A673 (cell line): ENCODE measurements around the gene SMYD3. TPM values are rescaled to one million over a fixed set of nuclear protein-coding genes. Genes with fewer than 3 reads are reported as not detected.

Source experiments
- BruUV-seq: library from RNA; stranded (reverse); fragments of 400-500 nt; replicated peaks from 2 replicates; lab custom pipeline; 2021; lab: Mats Ljungman, UMichigan
- CTCF ChIA-PET: fragments of 300-600 bp; sonication (Branson Sonifier 250); formaldehyde crosslinking; loops from one replicate; lab custom pipeline; 2022; ENCODE audit warnings: antibody characterized with exemption; lab: Charles Lee
- POLR2A ChIA-PET: fragments of 300-600 bp; sonication (Branson Sonifier 250); formaldehyde crosslinking; loops from one replicate; lab custom pipeline; 2022; ENCODE audit warnings: antibody characterized with exemption; ENCODE audit not compliant: low non-redundant PET; lab: Charles Lee
- DNase-seq: peaks from one replicate; pipeline ENCODE4 v3.0.0-alpha.2; 2015; ENCODE audit warnings: low spot score
- H3K27ac ChIP-seq: fragments of 200-600 bp; sonication (generic); 2 replicates; pipeline ENCODE4 v1.5.1; 2016; ENCODE audit warnings: mixed run types, low read depth, mild to moderate bottlenecking, mixed read lengths, antibody characterized with exemption, low read length; ENCODE audit not compliant: poor library complexity, severe bottlenecking
- H3K27me3 ChIP-seq: fragments of 200-600 bp; sonication (generic); replicated peaks from 2 replicates; pipeline ENCODE4 v1.6.1; 2017; ENCODE audit warnings: mixed run types, low read depth, mild to moderate bottlenecking, mixed read lengths, antibody characterized with exemption, low read length; ENCODE audit not compliant: insufficient read depth, poor library complexity
- H3K36me3 ChIP-seq: fragments of 200-600 bp; sonication (generic); 2 replicates; pipeline ENCODE4 v1.6.1; 2016; ENCODE audit warnings: mixed run types, mild to moderate bottlenecking, mixed read lengths, antibody characterized with exemption, low read length; ENCODE audit not compliant: insufficient read depth, poor library complexity, severe bottlenecking
- H3K4me1 ChIP-seq: fragments of 200-600 bp; sonication (generic); 2 replicates; pipeline ENCODE4 v1.6.1; 2017; ENCODE audit warnings: mixed run types, mild to moderate bottlenecking, mixed read lengths, antibody characterized with exemption, low read length; ENCODE audit not compliant: insufficient read depth, poor library complexity, severe bottlenecking
- H3K4me3 ChIP-seq: fragments of 200-600 bp; sonication (generic); 2 replicates; pipeline ENCODE4 v1.5.1; 2016; ENCODE audit warnings: low read depth, mixed run types, mild to moderate bottlenecking, mixed read lengths, low read length; ENCODE audit not compliant: poor library complexity, severe bottlenecking
- H3K9me3 ChIP-seq: fragments of 200-600 bp; sonication (generic); 2 replicates; pipeline ENCODE4 v1.6.1; 2016; ENCODE audit warnings: mixed run types, low read depth, mild to moderate bottlenecking, mixed read lengths, antibody characterized with exemption, low read length; ENCODE audit not compliant: poor library complexity, severe bottlenecking
- CTCF ChIP-seq: fragments of 300-800, 200-600 bp; sonication (generic); conservative IDR thresholded peaks from 2 replicates; pipeline ENCODE4 v1.5.1; 2017; ENCODE audit warnings: low read depth, mild to moderate bottlenecking, antibody characterized with exemption, low read length, moderate library complexity, mixed read lengths
- EZH2 ChIP-seq: fragments of 200-600 bp; sonication (generic); IDR thresholded peaks from 2 replicates; pipeline ENCODE4 v1.6.1; 2017; ENCODE audit warnings: borderline replicate concordance, low read depth, mild to moderate bottlenecking, mixed read lengths, antibody characterized with exemption, low read length; ENCODE audit not compliant: poor library complexity, severe bottlenecking
- intact Hi-C: fragments of 100-400 bp; cut with micrococcal nuclease; formaldehyde crosslinking; loops from one replicate; pipeline ENCODE4 v1.10.0; 2022; ENCODE audit not compliant: unreplicated experiment
- total RNA-seq: library from RNA; stranded (reverse); gene quantifications from 2 replicates; pipeline ENCODE4 v1.2.3, GENCODE V29; 2021

Gene SMYD3
- total RNA-seq, 1 experiment from 2014 or later, result 29.0 TPM

- no peak overlapping the region for H3K27ac ChIP-seq
- no peaks in the 10 kb centered on the region for H3K27me3 ChIP-seq
- no peak for TF ChIP-seq EZH2
- no peak for TF ChIP-seq CTCF
- ChIA-PET CTCF (no interaction called here), POLR2A (no interaction called here)
- no peaks in the 10 kb centered on the region for H3K9me3 ChIP-seq
- no peak overlapping the region for H3K4me3 ChIP-seq
- BruUV-seq, result no TSS peak
- no peaks in the 10 kb centered on the region for H3K4me1 ChIP-seq
- H3K36me3 ChIP-seq, result no peaks in the 10 kb centered on the region
- no peak for DNase-seq
- intact Hi-C loops, result no loop called here
These were observed 349.6 kb downstream of the SMYD3 start for GRCh38 chr1:246157516-246157915.

GRCh38 chr1:246156847-246157246, 350.2 kb downstream of the SMYD3 start:
- no peak for DNase-seq
- H3K27ac ChIP-seq, result no peak overlapping the region
- no peaks in the 10 kb centered on the region for H3K4me1 ChIP-seq
- TF ChIP-seq CTCF (no peak), EZH2 (no peak)
- CTCF ChIA-PET, result no interaction called here
- no peaks in the 10 kb centered on the region for H3K9me3 ChIP-seq
- H3K36me3 ChIP-seq, result no peaks in the 10 kb centered on the region
- POLR2A ChIA-PET, result no interaction called here
- no peak overlapping the region for H3K4me3 ChIP-seq
- BruUV-seq, result no TSS peak
- intact Hi-C loops, result no loop called here
- H3K27me3 ChIP-seq, result no peaks in the 10 kb centered on the region

GRCh38 chr1:246155923-246156322, 351.2 kb downstream of the SMYD3 start:
- intact Hi-C loops, result no loop called here
- CTCF ChIA-PET, result no interaction called here

More at GRCh38 chr1:246155923-246156322, 351.2 kb downstream of the SMYD3 start:
- Histone ChIP-seq H3K36me3 (no peaks in the 10 kb centered on the region), H3K4me1 (no peaks in the 10 kb centered on the region), H3K9me3 (no peaks in the 10 kb centered on the region), H3K4me3 (no peak overlapping the region), H3K27ac (no peak overlapping the region), H3K27me3 (no peaks in the 10 kb centered on the region)
- TF ChIP-seq CTCF (no peak), EZH2 (no peak)
- no peak for DNase-seq
- BruUV-seq, result no TSS peak
- POLR2A ChIA-PET, result interaction anchor here (0.7 kb wide), 1 partner anchor 23 kb away, joined by 4 read pairs; no protein-coding TSS in a partner anchor
